ENCODE data around the gene DNAH8.

DNA sequence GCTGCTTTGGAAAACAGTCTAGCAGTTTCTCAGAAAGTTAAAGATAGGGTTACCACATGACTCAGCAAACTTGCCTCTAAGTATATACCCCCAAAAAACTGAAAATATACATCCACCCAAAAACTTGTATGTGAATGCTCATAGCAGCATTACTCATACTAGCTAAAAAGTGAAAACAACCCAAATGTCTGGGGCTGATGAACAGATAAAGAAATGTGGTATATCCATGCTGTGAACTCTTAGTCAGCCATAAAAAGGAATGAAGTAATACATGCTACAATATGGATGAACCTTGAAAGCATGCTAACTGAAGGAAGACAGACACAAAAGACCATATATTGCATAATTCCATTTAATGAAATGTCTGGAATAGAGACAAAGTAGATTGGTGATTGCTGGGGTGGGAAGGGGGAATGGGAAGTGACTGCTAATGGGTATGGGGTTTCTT is 253.6 kb downstream of the DNAH8 start:
- TF ChIP-seq, protein P1, sequence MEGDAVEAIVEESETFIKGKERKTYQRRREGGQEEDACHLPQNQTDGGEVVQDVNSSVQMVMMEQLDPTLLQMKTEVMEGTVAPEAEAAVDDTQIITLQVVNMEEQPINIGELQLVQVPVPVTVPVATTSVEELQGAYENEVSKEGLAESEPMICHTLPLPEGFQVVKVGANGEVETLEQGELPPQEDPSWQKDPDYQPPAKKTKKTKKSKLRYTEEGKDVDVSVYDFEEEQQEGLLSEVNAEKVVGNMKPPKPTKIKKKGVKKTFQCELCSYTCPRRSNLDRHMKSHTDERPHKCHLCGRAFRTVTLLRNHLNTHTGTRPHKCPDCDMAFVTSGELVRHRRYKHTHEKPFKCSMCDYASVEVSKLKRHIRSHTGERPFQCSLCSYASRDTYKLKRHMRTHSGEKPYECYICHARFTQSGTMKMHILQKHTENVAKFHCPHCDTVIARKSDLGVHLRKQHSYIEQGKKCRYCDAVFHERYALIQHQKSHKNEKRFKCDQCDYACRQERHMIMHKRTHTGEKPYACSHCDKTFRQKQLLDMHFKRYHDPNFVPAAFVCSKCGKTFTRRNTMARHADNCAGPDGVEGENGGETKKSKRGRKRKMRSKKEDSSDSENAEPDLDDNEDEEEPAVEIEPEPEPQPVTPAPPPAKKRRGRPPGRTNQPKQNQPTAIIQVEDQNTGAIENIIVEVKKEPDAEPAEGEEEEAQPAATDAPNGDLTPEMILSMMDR (IDR thresholded peaks at IDR 0.05; ENCODE audit: low read depth, low read length, poor library complexity, severe bottlenecking): no peak
- TF ChIP-seq EZH2phosphoT487 (IDR thresholded peaks at IDR 0.05; ENCODE audit: borderline replicate concordance, low read length): no peak
